ENCODE data around the gene ARRB2. TPM values are rescaled to one million over a fixed set of nuclear protein-coding genes. Genes with fewer than 3 reads are reported as not detected.

Gene ARRB2
- total RNA-seq, 2 experiments from 2014 or later, result 210 to 220 TPM

DNA sequence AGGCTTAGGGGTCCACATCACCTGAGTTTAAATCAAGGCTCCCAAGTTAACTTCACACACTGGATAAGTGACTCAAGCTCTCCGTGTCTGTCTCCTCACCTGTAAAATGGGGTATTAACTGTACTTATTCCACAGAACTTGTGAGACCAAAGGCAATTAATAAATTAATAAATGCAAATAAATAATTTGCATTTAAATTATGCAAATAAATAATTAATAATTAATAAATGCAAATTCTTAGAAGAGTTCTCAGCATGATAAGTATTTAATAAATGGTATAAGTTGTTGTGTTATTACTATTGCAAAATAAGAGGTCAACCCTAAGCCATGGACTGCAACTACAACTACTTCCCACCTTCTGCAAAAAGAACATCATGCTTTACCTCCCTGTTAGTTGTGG is 43.0 kb downstream of the ARRB2 start:
- Mint-ChIP-seq H3K4me1 (ENCODE audit: low read depth) (peaks cover 6% of the 10 kb centered on the region), H3K36me3 (ENCODE audit: low read depth) (no peaks in the 10 kb centered on the region), H3K27me3 (peaks cover 31% of the 10 kb centered on the region), H3K9me3 (no peaks in the 10 kb centered on the region), H3K27ac (no peak overlapping the region), H3K4me3 (no peak overlapping the region)
- H3K9me3 ChIP-seq (ENCODE audit: control insufficient read depth in 1 of 2, insufficient read depth in 1 of 2, low read length in 2 of 2), result peaks cover 0 to 3% of the 10 kb centered on the region in 2 experiments
- no peak overlapping the region for H3K27ac ChIP-seq (ENCODE audit: low read depth in 1 of 2, low read length in 2 of 2)
- intact Hi-C loops (cut with DNase I, micrococcal nuclease), result no loop called here
- H3K4me3 ChIP-seq (ENCODE audit: low read length), result no peak overlapping the region
- peaks cover 5 to 9% of the 10 kb centered on the region in 2 experiments for H3K27me3 ChIP-seq (ENCODE audit: control insufficient read depth in 1 of 2, insufficient read depth in 2 of 2, low read length in 2 of 2)
- no peak for ATAC-seq (ENCODE audit: poor library complexity)
- CTCF ChIA-PET, result no interaction called here
- TF ChIP-seq CTCF (IDR thresholded peaks at IDR 0.05), result no peak
- H3K36me3 ChIP-seq (ENCODE audit: insufficient read depth, low read length), result no peaks in the 10 kb centered on the region
- no peak for DNase-seq
- peaks cover 2% of the 10 kb centered on the region for H3K4me1 ChIP-seq (ENCODE audit: insufficient read depth, low read length)
- POLR2A ChIA-PET, result no interaction called here

- DNase-seq (peak in 2 of 14 experiments; percentile 23), ATAC-seq (ENCODE audit: poor library complexity) (no peak)
- peaks cover 25% of the 10 kb centered on the region for H3K27me3 Mint-ChIP-seq
- ChIA-PET CTCF (no interaction called here), POLR2A (no interaction called here)
- no peaks in the 10 kb centered on the region for H3K36me3 Mint-ChIP-seq (ENCODE audit: low read depth)
- H3K4me3 Mint-ChIP-seq, result no peak overlapping the region
- no peaks in the 10 kb centered on the region for H3K9me3 ChIP-seq (ENCODE audit: control insufficient read depth in 1 of 2, insufficient read depth in 1 of 2, low read length in 2 of 2)
- H3K27me3 ChIP-seq (ENCODE audit: control insufficient read depth in 1 of 2, insufficient read depth in 2 of 2, low read length in 2 of 2), result peaks cover 5% of the 10 kb centered on the region in 2 experiments
- intact Hi-C loops (cut with DNase I, micrococcal nuclease), result no loop called here
- no peaks in the 10 kb centered on the region for H3K36me3 ChIP-seq (ENCODE audit: insufficient read depth, low read length)
- no peak overlapping the region for H3K4me3 ChIP-seq (ENCODE audit: low read length)
- no peak for TF ChIP-seq CTCF (IDR thresholded peaks at IDR 0.05)
- H3K9me3 Mint-ChIP-seq, result no peaks in the 10 kb centered on the region
- H3K4me1 Mint-ChIP-seq (ENCODE audit: low read depth), result no peaks in the 10 kb centered on the region
- H3K4me1 ChIP-seq (ENCODE audit: insufficient read depth, low read length), result no peaks in the 10 kb centered on the region
- no peak overlapping the region for H3K27ac Mint-ChIP-seq
- H3K27ac ChIP-seq (ENCODE audit: low read depth in 1 of 2, low read length in 2 of 2), result no peak overlapping the region
These were observed 49.4 kb downstream of the ARRB2 start for GRCh38 chr17:4759776-4760236.

- no peaks in the 10 kb centered on the region for H3K27me3 ChIP-seq (ENCODE audit: control insufficient read depth in 1 of 2, insufficient read depth in 2 of 2, low read length in 2 of 2)
- no peak for TF ChIP-seq CTCF (IDR thresholded peaks at IDR 0.05)
- no peak overlapping the region for H3K27ac ChIP-seq (ENCODE audit: low read depth in 1 of 2, low read length in 2 of 2)
- no peak for ATAC-seq (ENCODE audit: poor library complexity)
- peaks cover 15% of the 10 kb centered on the region for H3K27me3 Mint-ChIP-seq
- no peaks in the 10 kb centered on the region for H3K4me1 Mint-ChIP-seq (ENCODE audit: low read depth)
- no peaks in the 10 kb centered on the region for H3K4me1 ChIP-seq (ENCODE audit: insufficient read depth, low read length)
- H3K36me3 ChIP-seq (ENCODE audit: insufficient read depth, low read length), result no peaks in the 10 kb centered on the region
- no peak overlapping the region for H3K27ac Mint-ChIP-seq
- no peak overlapping the region for H3K4me3 ChIP-seq (ENCODE audit: low read length)
- no peaks in the 10 kb centered on the region for H3K9me3 Mint-ChIP-seq
- H3K36me3 Mint-ChIP-seq (ENCODE audit: low read depth), result no peaks in the 10 kb centered on the region
- no peaks in the 10 kb centered on the region for H3K9me3 ChIP-seq (ENCODE audit: control insufficient read depth in 1 of 2, insufficient read depth in 1 of 2, low read length in 2 of 2)
- no peak overlapping the region for H3K4me3 Mint-ChIP-seq
- peak in 1 of 14 experiments; percentile 36 for DNase-seq
- intact Hi-C loops (cut with DNase I, micrococcal nuclease), result no loop called here
- ChIA-PET CTCF (no interaction called here), POLR2A (no interaction called here)
These were observed 54.2 kb downstream of the ARRB2 start for GRCh38 chr17:4764595-4764994.
